ENCODE measurements around the gene MRPL54. TPM values are rescaled to one million over a fixed set of nuclear protein-coding genes. Genes with fewer than 3 reads are reported as not detected.

Gene MRPL54
- total RNA-seq, 2 experiments from 2014 or later = 66.6 to 88.7 TPM

GRCh38 chr19:3778899-3779723, 16.6 kb downstream of the MRPL54 start:
- Histone ChIP-seq H3K9me2 (ENCODE audit: insufficient read depth, low read length) (no peaks in the 10 kb centered on the region), H3K36me3 (ENCODE audit: insufficient read depth, low read length) (no peaks in the 10 kb centered on the region), H3K27ac (ENCODE audit: low read depth, low read length, poor library complexity, severe bottlenecking) (no peak overlapping the region), H3K4me1 (ENCODE audit: insufficient read depth, low read length, poor library complexity, severe bottlenecking) (no peaks in the 10 kb centered on the region), H3K79me2 (ENCODE audit: insufficient read depth, low read depth, low read length) (no peaks in the 10 kb centered on the region), H3K9me3 (ENCODE audit: low read length) (peaks cover 8% of the 10 kb centered on the region; the same call in 1 of the 2 replicates), H3K4me3 (ENCODE audit: low read depth, low read length, poor library complexity, severe bottlenecking) (no peak overlapping the region), H2AFZ (ENCODE audit: low read length) (no peak overlapping the region), H3K4me2 (ENCODE audit: low read length) (no peak overlapping the region), H4K20me1 (ENCODE audit: insufficient read depth, low read length) (no peaks in the 10 kb centered on the region)
- no peak for DNase-seq (ENCODE audit: low spot score)
- BruUV-seq (replicated peaks) = no TSS peak
- TF ChIP-seq EZH2phosphoT487 (IDR thresholded peaks at IDR 0.05; ENCODE audit: borderline replicate concordance, low read depth, low read length) (no peak), CTCF (conservative IDR thresholded peaks at IDR 0.05; ENCODE audit: low read length) (no peak)
- ChIA-PET CTCF (ENCODE audit: unreplicated experiment) (no interaction called here), POLR2A (no interaction called here)
- intact Hi-C loops (cut with micrococcal nuclease; ENCODE audit: unreplicated experiment) = no loop called here

- Histone ChIP-seq H3K27ac (ENCODE audit: low read depth, low read length, poor library complexity, severe bottlenecking) (no peak overlapping the region), H3K79me2 (ENCODE audit: insufficient read depth, low read depth, low read length) (no peaks in the 10 kb centered on the region), H3K36me3 (ENCODE audit: insufficient read depth, low read length) (no peaks in the 10 kb centered on the region), H3K9me2 (ENCODE audit: insufficient read depth, low read length) (no peaks in the 10 kb centered on the region), H2AFZ (ENCODE audit: low read length) (no peak overlapping the region), H4K20me1 (ENCODE audit: insufficient read depth, low read length) (no peaks in the 10 kb centered on the region), H3K4me1 (ENCODE audit: insufficient read depth, low read length, poor library complexity, severe bottlenecking) (no peaks in the 10 kb centered on the region), H3K4me2 (ENCODE audit: low read length) (no peak overlapping the region), H3K4me3 (ENCODE audit: low read depth, low read length, poor library complexity, severe bottlenecking) (no peak overlapping the region), H3K9me3 (ENCODE audit: low read length) (peaks cover 8% of the 10 kb centered on the region; the same call in 1 of the 2 replicates)
- CTCF ChIA-PET (ENCODE audit: unreplicated experiment) = no interaction called here
- POLR2A ChIA-PET = no interaction called here
- no peak for TF ChIP-seq CTCF (conservative IDR thresholded peaks at IDR 0.05; ENCODE audit: low read length)
- TF ChIP-seq EZH2phosphoT487 (IDR thresholded peaks at IDR 0.05; ENCODE audit: borderline replicate concordance, low read depth, low read length) = no peak
- intact Hi-C loops (cut with micrococcal nuclease; ENCODE audit: unreplicated experiment) = no loop called here
- no TSS peak for BruUV-seq (replicated peaks)
- no peak for DNase-seq (ENCODE audit: low spot score)
Measured at GRCh38 chr19:3780786-3781304, 18.4 kb downstream of the MRPL54 start.

GRCh38 chr19:3781603-3782002, 19.1 kb downstream of the MRPL54 start:
- Histone ChIP-seq H3K9me2 (ENCODE audit: insufficient read depth, low read length) (no peaks in the 10 kb centered on the region), H3K79me2 (ENCODE audit: insufficient read depth, low read depth, low read length) (no peaks in the 10 kb centered on the region), H3K4me3 (ENCODE audit: low read depth, low read length, poor library complexity, severe bottlenecking) (no peak overlapping the region), H2AFZ (ENCODE audit: low read length) (no peak overlapping the region), H3K27ac (ENCODE audit: low read depth, low read length, poor library complexity, severe bottlenecking) (no peak overlapping the region), H3K4me1 (ENCODE audit: insufficient read depth, low read length, poor library complexity, severe bottlenecking) (no peaks in the 10 kb centered on the region), H4K20me1 (ENCODE audit: insufficient read depth, low read length) (no peaks in the 10 kb centered on the region), H3K4me2 (ENCODE audit: low read length) (no peak overlapping the region), H3K9me3 (ENCODE audit: low read length) (peaks cover 8% of the 10 kb centered on the region; the same call in 1 of the 2 replicates), H3K36me3 (ENCODE audit: insufficient read depth, low read length) (no peaks in the 10 kb centered on the region)
- TF ChIP-seq CTCF (conservative IDR thresholded peaks at IDR 0.05; ENCODE audit: low read length) = no peak
- TF ChIP-seq EZH2phosphoT487 (IDR thresholded peaks at IDR 0.05; ENCODE audit: borderline replicate concordance, low read depth, low read length) = no peak
- intact Hi-C loops (cut with micrococcal nuclease; ENCODE audit: unreplicated experiment) = no loop called here
- ChIA-PET POLR2A (no interaction called here), CTCF (ENCODE audit: unreplicated experiment) (no interaction called here)
- DNase-seq (ENCODE audit: low spot score) = no peak
- BruUV-seq (replicated peaks) = no TSS peak
